Omental fat pad (tissue), 4 donors: ENCODE data around the gene USP2. TPM values are rescaled to one million over a fixed set of nuclear protein-coding genes. Genes with fewer than 3 reads are reported as not detected.

Experiments
- ATAC-seq: fragments of 150-250 bp; one replicate; pipeline ENCODE4 v1.9.1; 2016; ENCODE audit warnings: mild to moderate bottlenecking, moderate library complexity; ENCODE audit not compliant: low FRiP score
- DNase-seq: peaks from one replicate; pipeline ENCODE4 v3.0.0-alpha.2; 2019; ENCODE audit warnings: low spot score
- CTCF ChIP-seq, 3 donors: fragments of 450-650 bp; IDR thresholded peaks; one replicate each; pipeline ENCODE4 v1.5.1; 2016 to 2017; ENCODE audit warnings: antibody characterized with exemption in 3 of 3, mild to moderate bottlenecking in 3 of 3, moderate library complexity in 2 of 3
- total RNA-seq, 4 donors: library from RNA; depleted of rRNA; stranded (reverse); fragments of >200 nt; gene quantifications; one replicate each; pipeline ENCODE4 v1.1.0, GENCODE V29; 2016

Gene USP2
- total RNA-seq, 4 donors from 2014 or later = 0.63 to 18.7 (median 9.2) TPM

- TF ChIP-seq CTCF (IDR thresholded peaks at IDR 0.05) = no peak
- no peak for DNase-seq
- ATAC-seq = no peak
Observed at GRCh38 chr11:119342023-119342300, 39.5 kb downstream of the USP2 start.

GRCh38 chr11:119341222-119342022, 40.1 kb downstream of the USP2 start:
- no peak for TF ChIP-seq CTCF (IDR thresholded peaks at IDR 0.05)
- DNase-seq (no peak), ATAC-seq (no peak)

GRCh38 chr11:119340335-119341221, 40.9 kb downstream of the USP2 start, which contains the start of gene C1QTNF5:
TSS of gene C1QTNF5 (minus strand) at chr11:119340883. CDS start at chr11:119340397, 486 bp downstream.
- peak; percentile 13 for ATAC-seq
- TF ChIP-seq CTCF (IDR thresholded peaks at IDR 0.05) = no peak
- DNase-seq = no peak

- ATAC-seq (peak; percentile 28), DNase-seq (no peak)
- peak in 2 of 3 donors; percentile 56 to 63 for TF ChIP-seq CTCF (IDR thresholded peaks at IDR 0.05)
Observed at GRCh38 chr11:119339589-119340334, 41.7 kb downstream of the USP2 start.

GRCh38 chr11:119338965-119339588, 42.4 kb downstream of the USP2 start:
- DNase-seq = no peak
- TF ChIP-seq CTCF (IDR thresholded peaks at IDR 0.05) = no peak
- ATAC-seq = no peak

GRCh38 chr11:119338318-119338890, 43.1 kb downstream of the USP2 start:
- peak in 1 of 3 donors; percentile 40 for TF ChIP-seq CTCF (IDR thresholded peaks at IDR 0.05)
- DNase-seq (no peak), ATAC-seq (peak; percentile 34)
